ENCODE results near the gene CXCL10.
"Not testable (repeated sequence)": the region's sequence is repeated elsewhere in the genome, so short reads cannot be mapped to it uniquely, and the experiment has no call there.

CXCL10 gene

DNA sequence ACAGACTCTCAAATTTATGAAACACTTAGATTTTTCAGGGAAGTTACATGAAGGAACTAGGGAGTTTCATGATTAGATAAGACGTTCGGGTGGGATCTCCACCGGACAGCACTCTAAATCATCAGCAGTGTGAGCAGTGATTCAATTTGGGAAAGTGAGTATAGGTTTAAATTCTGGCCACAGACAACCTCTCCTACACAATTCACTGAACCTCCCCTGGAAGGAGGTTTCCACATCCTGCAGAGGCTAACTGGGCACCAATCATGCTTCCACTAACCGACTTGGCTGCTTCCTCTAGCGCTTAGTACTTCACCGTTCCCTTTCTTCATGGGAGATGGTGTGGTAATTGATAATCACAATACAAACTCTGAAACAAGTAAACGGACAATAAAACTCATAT lies 21.6 kb downstream of the CXCL10 start:
- TF ChIP-seq, protein P1, sequence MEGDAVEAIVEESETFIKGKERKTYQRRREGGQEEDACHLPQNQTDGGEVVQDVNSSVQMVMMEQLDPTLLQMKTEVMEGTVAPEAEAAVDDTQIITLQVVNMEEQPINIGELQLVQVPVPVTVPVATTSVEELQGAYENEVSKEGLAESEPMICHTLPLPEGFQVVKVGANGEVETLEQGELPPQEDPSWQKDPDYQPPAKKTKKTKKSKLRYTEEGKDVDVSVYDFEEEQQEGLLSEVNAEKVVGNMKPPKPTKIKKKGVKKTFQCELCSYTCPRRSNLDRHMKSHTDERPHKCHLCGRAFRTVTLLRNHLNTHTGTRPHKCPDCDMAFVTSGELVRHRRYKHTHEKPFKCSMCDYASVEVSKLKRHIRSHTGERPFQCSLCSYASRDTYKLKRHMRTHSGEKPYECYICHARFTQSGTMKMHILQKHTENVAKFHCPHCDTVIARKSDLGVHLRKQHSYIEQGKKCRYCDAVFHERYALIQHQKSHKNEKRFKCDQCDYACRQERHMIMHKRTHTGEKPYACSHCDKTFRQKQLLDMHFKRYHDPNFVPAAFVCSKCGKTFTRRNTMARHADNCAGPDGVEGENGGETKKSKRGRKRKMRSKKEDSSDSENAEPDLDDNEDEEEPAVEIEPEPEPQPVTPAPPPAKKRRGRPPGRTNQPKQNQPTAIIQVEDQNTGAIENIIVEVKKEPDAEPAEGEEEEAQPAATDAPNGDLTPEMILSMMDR (conservative IDR thresholded peaks at IDR 0.05; ENCODE audit: low read depth, low read length), result no peak
- no peak for DNase-seq (ENCODE audit: low read depth)
- H3K4me3 ChIP-seq (ENCODE audit: low read length), result no peak overlapping the region

DNA sequence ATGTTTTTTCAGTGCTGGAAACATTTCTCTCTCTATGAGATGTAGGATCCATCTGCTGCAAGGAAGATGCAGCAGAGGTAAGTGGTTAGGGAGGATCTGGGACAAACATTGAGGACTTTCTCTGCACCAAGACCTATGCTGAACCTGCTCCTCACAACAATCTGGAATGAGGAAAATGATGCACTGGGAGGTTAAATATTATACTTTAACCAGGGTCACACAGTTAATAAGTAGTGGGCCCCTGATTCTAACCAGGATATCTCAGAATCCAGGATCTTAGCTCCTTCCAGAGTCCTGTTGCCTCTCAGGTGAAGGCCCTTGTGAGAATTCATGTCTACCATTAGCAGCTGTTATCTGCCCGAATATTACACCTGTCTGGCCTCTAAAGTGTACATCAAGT lies 23.0 kb downstream of the CXCL10 start:
- H3K4me3 ChIP-seq (ENCODE audit: low read length), result no peak overlapping the region
- TF ChIP-seq, protein P1 (conservative IDR thresholded peaks at IDR 0.05; ENCODE audit: low read depth, low read length), result no peak
- DNase-seq (ENCODE audit: low read depth), result no peak

DNA sequence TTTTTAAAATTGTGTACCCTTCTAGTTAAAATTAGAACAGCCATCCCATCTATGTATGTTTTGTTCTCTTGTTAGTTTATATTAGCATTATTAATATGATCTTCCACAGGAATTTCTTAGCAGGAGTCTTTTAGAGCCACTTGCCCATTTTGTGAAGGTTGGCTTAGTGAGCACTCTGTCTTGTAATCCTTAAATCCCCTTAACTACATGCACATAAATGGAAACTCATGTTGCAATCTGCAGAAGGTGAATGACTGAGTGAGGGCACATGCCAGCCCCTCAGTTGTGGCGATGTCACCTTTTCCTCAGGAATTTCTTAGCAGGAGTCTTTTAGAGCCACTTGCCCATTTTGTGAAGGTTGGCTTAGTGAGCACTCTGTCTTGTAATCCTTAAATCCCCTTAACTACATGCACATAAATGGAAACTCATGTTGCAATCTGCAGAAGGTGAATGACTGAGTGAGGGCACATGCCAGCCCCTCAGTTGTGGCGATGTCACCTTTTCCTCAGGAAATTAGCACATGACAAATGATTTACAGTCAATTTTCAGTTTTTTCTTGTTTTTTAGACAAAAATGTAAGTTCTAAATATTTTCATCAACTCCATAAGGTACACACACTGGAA lies 24.7 kb downstream of the CXCL10 start:
- not testable (repeated sequence) for H3K4me3 ChIP-seq (ENCODE audit: low read length); DNase-seq (ENCODE audit: low read depth)

DNA sequence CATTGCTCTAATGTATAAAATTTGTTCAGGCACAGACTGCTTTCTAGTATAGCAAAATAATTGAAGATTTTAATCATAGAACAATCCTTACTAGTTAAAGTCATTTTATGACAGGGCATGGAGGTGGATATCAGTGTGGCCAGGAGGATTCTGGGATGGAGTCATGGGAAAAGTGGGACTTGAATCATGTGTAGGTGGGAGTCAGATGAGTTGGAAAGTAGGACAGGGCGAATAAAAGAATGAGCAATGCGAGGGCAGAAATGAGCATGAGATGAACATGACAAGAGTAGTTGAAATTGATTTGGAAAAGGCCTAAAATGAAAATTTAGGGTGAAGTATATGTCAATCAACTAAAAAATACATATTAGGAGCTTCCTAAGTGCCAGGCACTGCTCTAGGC lies 25.4 kb downstream of the CXCL10 start:
- TF ChIP-seq, protein P1 (conservative IDR thresholded peaks at IDR 0.05; ENCODE audit: low read depth, low read length), result no peak
- no peak overlapping the region for H3K4me3 ChIP-seq (ENCODE audit: low read length)
- DNase-seq (ENCODE audit: low read depth), result no peak

DNA sequence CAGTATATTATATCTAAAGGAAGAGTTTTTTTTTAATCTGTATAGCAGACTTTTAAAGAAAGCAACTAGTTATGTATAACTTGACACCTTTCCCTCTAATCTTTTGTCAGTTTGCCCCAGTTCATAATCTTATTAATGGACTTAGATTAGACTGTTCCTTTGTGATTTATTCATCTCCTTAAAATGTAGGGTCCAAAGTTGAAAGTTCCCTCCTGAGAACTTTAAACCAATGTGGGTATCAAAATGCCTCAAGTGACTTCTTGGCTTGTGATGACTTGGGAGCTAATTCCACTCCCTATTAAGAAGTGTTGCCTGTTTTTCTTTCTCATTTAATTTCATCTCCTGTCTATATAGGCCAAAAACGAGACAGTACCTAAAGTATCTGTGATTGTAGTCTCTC lies 26.2 kb downstream of the CXCL10 start:
- TF ChIP-seq, protein P1 (conservative IDR thresholded peaks at IDR 0.05; ENCODE audit: low read depth, low read length), result no peak
- no peak for DNase-seq (ENCODE audit: low read depth)
- no peak overlapping the region for H3K4me3 ChIP-seq (ENCODE audit: low read length)

DNA sequence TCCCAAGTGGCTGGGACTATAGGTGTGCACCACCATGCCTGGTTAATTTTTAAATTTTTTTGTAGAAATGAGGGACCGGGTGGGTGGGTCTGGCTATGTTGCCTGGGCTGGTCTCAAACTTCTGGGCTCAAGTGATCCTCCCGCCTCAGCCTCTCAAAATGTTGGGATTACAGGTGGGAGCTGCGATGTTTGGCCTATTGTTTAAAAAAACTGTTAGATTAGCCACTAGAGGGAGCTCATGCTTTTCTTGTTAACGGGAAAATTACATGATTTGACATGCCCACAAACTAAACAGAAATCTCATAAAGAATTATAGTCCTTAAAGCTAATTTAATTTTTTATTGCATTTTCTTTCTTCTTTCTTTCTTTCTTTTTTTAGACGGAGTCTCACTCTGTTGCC lies 27.6 kb downstream of the CXCL10 start:
- DNase-seq (ENCODE audit: low read depth), result no peak
- H3K4me3 ChIP-seq (ENCODE audit: low read length), result no peak overlapping the region
- TF ChIP-seq, protein P1 (conservative IDR thresholded peaks at IDR 0.05; ENCODE audit: low read depth, low read length), result peak; percentile 52

DNA sequence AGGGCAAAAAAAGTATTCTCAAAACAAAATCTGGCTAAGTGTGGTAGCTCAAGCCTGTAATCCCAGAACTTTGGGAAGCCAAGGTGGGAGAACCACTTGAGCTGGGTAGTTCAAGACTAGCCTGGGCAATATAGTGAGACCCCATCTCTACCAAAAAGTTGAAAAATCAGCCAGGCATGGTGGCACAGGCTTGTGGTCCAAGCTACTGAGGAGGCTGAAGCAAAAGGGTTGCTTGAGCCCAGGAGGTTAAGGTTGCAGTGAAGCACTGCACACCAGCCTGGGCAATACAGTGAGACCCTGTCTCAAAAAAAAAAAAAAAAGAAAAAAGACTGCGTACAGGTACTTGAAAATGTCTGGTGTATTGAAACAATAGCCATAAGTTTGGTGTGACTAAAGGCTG lies 30.8 kb downstream of the CXCL10 start:
- TF ChIP-seq, protein P1 (conservative IDR thresholded peaks at IDR 0.05; ENCODE audit: low read depth, low read length), result no peak
- DNase-seq (ENCODE audit: low read depth), result no peak
- no peak overlapping the region for H3K4me3 ChIP-seq (ENCODE audit: low read length)
